HCT116 (cell line): ENCODE results near the gene ADGRD1. TPM values are rescaled to one million over a fixed set of nuclear protein-coding genes. Genes with fewer than 3 reads are reported as not detected.

ENCODE experiments used
- ATAC-seq: fragments of 200-7000 bp; cut with Tn5 transposase; 2 replicates; pipeline ENCODE4 v1.9.1; 2020; ENCODE audit warnings: mild to moderate bottlenecking, moderate library complexity
- BruUV-seq: library from RNA; stranded (reverse); fragments of 400-500 nt; replicated peaks from 2 replicates; lab custom pipeline; 2021; lab: Mats Ljungman, UMichigan
- CTCF ChIA-PET: fragments of 300-600 bp; sonication (Branson Sonifier 250); formaldehyde crosslinking; loops from one replicate; lab custom pipeline; 2021; ENCODE audit warnings: antibody characterized with exemption; lab: Charles Lee
- POLR2A ChIA-PET: fragments of 300-600, 350-600 bp; sonication (Branson Sonifier 250); formaldehyde crosslinking; loops from one replicate; lab custom pipeline; 2021; ENCODE audit warnings: antibody characterized with exemption; lab: Charles Lee
- RAD21 ChIA-PET, 2 experiments: fragments of 300-600 bp; sonication (Branson Sonifier 250); formaldehyde crosslinking; loops; one replicate each; lab custom pipeline; 2023; ENCODE audit warnings: low total read pairs in 2 of 2; ENCODE audit not compliant: uncharacterized antibody in 2 of 2, unreplicated experiment in 2 of 2, low non-redundant PET in 1 of 2; lab: Charles Lee
- DNase-seq: peaks from one replicate; pipeline ENCODE4 v3.0.0-alpha.2; 2010; ENCODE audit warnings: low read depth, low spot score
- H2AFZ ChIP-seq: fragments of 200-600 bp; shearing (Covaris generic), sonication (generic); 2 replicates; pipeline ENCODE4 v1.6.1; 2017; ENCODE audit warnings: low read depth, mixed run types, mixed read lengths, antibody characterized with exemption, low read length; ENCODE audit not compliant: poor library complexity, severe bottlenecking
- H3K27ac ChIP-seq: 2 replicates; pipeline ENCODE4 v1.5.1; 2012; ENCODE audit warnings: low read depth, low read length
- H3K27me3 ChIP-seq: fragments of 200-600 bp; sonication (generic); 2 replicates; pipeline ENCODE4 v1.6.1; 2016; ENCODE audit warnings: mixed run types, low read length, mixed read lengths; ENCODE audit not compliant: insufficient read depth
- H3K36me3 ChIP-seq, 2 experiments: fragments of 200-500 bp in 1 of 2; fragments of 200-600 bp in 1 of 2; sonication (Bioruptor generic) in 1 of 2; sonication (generic) in 1 of 2; 2 replicates each; pipeline versions ENCODE4 v1.5.1 to v1.6.1; 2014 to 2016; ENCODE audit warnings: low read length in 2 of 2, inconsistent platforms in 1 of 2, mixed read lengths in 1 of 2, mixed run types in 1 of 2; ENCODE audit not compliant: insufficient read depth in 2 of 2, control insufficient read depth in 1 of 2
- H3K4me1 ChIP-seq, 2 experiments: fragments of 200-600 bp in 1 of 2; sonication (generic) in 1 of 2; 2 replicates each; pipeline versions ENCODE4 v1.5.1 to v1.6.1; 2012 to 2017; ENCODE audit warnings: low read length in 2 of 2, inconsistent platforms in 1 of 2, mild to moderate bottlenecking in 1 of 2, mixed read lengths in 1 of 2, mixed run types in 1 of 2, moderate library complexity in 1 of 2; ENCODE audit not compliant: insufficient read depth in 2 of 2, control insufficient read depth in 1 of 2
- H3K4me2 ChIP-seq: fragments of 200-600 bp; sonication (generic); 2 replicates; pipeline ENCODE4 v1.6.1; 2017; ENCODE audit warnings: mixed run types, low read length, mixed read lengths
- H3K4me3 ChIP-seq, 2 experiments: fragments of 200-600 bp in 1 of 2; sonication (generic) in 1 of 2; replicated peaks in 1 of 2; 2 replicates each; pipeline ENCODE4 v1.5.1; 2011 to 2016; ENCODE audit warnings: low read length in 2 of 2, control low read depth in 1 of 2, low read depth in 1 of 2, mild to moderate bottlenecking in 1 of 2, mixed read lengths in 1 of 2, mixed run types in 1 of 2
- H3K79me2 ChIP-seq: fragments of 200-600 bp; sonication (generic); 2 replicates; pipeline ENCODE4 v1.6.1; 2017; ENCODE audit warnings: mild to moderate bottlenecking, mixed run types, low read length, moderate library complexity, mixed read lengths; ENCODE audit not compliant: insufficient read depth
- H3K9ac ChIP-seq: fragments of 200-600 bp; sonication (generic); 2 replicates; pipeline ENCODE4 v1.6.1; 2016; ENCODE audit warnings: low read length, mixed read lengths
- H3K9me2 ChIP-seq: fragments of 200-600 bp; sonication (generic), shearing (Covaris generic); 2 replicates; pipeline ENCODE4 v1.6.1; 2017; ENCODE audit warnings: mixed run types, mild to moderate bottlenecking, moderate library complexity; ENCODE audit not compliant: insufficient read depth
- H3K9me3 ChIP-seq, 2 experiments: fragments of 200-500 bp in 1 of 2; fragments of 200-600 bp in 1 of 2; sonication (Bioruptor generic) in 1 of 2; sonication (generic) in 1 of 2; 2 replicates each; pipeline ENCODE4 v1.6.1; 2014 to 2017; ENCODE audit warnings: low read length in 2 of 2, mixed read lengths in 2 of 2, inconsistent platforms in 1 of 2, low read depth in 1 of 2, mild to moderate bottlenecking in 1 of 2, mixed run types in 1 of 2, moderate library complexity in 1 of 2; ENCODE audit not compliant: control insufficient read depth in 1 of 2, insufficient read depth in 1 of 2
- H4K20me1 ChIP-seq: fragments of 200-600 bp; sonication (generic), shearing (Covaris generic); 2 replicates; pipeline ENCODE4 v1.6.1; 2017; ENCODE audit warnings: mixed run types, mild to moderate bottlenecking, moderate library complexity; ENCODE audit not compliant: insufficient read depth
- ATF3 ChIP-seq: IDR thresholded peaks from 2 replicates; pipeline ENCODE4 v1.6.1; 2012
- CBX3 ChIP-seq: IDR thresholded peaks from 2 replicates; pipeline ENCODE4 v1.6.1; 2012; ENCODE audit warnings: low read depth
- CEBPB ChIP-seq: IDR thresholded peaks from 2 replicates; pipeline ENCODE4 v1.6.1; 2012; ENCODE audit warnings: low read depth
- CTCF ChIP-seq, 3 experiments: fragments of 200-600 bp in 1 of 3; sonication (generic) in 1 of 3; IDR thresholded peaks in 2 of 3; conservative IDR thresholded peaks in 1 of 3; 2 replicates each; pipeline ENCODE4 v1.5.1; 2012 to 2017; ENCODE audit warnings: low read depth in 2 of 3, low read length in 2 of 3, antibody characterized with exemption in 1 of 3, borderline replicate concordance in 1 of 3, control low read depth in 1 of 3, mild to moderate bottlenecking in 1 of 3, mixed read lengths in 1 of 3, mixed run types in 1 of 3, moderate library complexity in 1 of 3; ENCODE audit not compliant: insufficient read depth in 1 of 3
- EGR1 ChIP-seq: IDR thresholded peaks from 2 replicates; pipeline ENCODE4 v1.6.1; 2012; ENCODE audit warnings: low read depth
- ELF1 ChIP-seq: IDR thresholded peaks from 2 replicates; pipeline ENCODE4 v1.6.1; 2012; ENCODE audit warnings: low read depth, borderline replicate concordance
- EZH2 ChIP-seq: fragments of 200-600 bp; sonication (generic); IDR thresholded peaks from 2 replicates; pipeline ENCODE4 v1.6.1; 2017; ENCODE audit warnings: antibody characterized with exemption, mixed run types
- FOSL1 ChIP-seq: IDR thresholded peaks from 2 replicates; pipeline ENCODE4 v1.6.1; 2012; ENCODE audit warnings: low read depth
- POLR2AphosphoS5 ChIP-seq: IDR thresholded peaks from 2 replicates; pipeline ENCODE4 v1.6.1; 2011; ENCODE audit warnings: mild to moderate bottlenecking, low read depth, low read length, moderate library complexity
- SIN3A ChIP-seq: IDR thresholded peaks from 2 replicates; pipeline ENCODE4 v1.6.1; 2012; ENCODE audit warnings: low read depth
- SP1 ChIP-seq: IDR thresholded peaks from 2 replicates; pipeline ENCODE4 v1.6.1; 2012; ENCODE audit warnings: low read depth
- SRF ChIP-seq: IDR thresholded peaks from 2 replicates; pipeline ENCODE4 v1.6.1; 2012; ENCODE audit warnings: low read depth
- TCF7L2 ChIP-seq: IDR thresholded peaks from 2 replicates; pipeline ENCODE4 v1.7.0; 2011; ENCODE audit warnings: borderline replicate concordance, inconsistent platforms; ENCODE audit not compliant: insufficient read depth, insufficient read length; ENCODE audit errors: extremely low read depth
- YY1 ChIP-seq: IDR thresholded peaks from 2 replicates; pipeline ENCODE4 v1.6.1; 2011; ENCODE audit warnings: low read length, low read depth, moderate library complexity, mild to moderate bottlenecking; ENCODE audit not compliant: insufficient replicate concordance; ENCODE audit errors: extremely low read depth
- ZNF274 ChIP-seq: fragments of 200-500 bp; sonication (Bioruptor generic); IDR thresholded peaks from 2 replicates; pipeline ENCODE4 v1.6.1; 2014; ENCODE audit warnings: mild to moderate bottlenecking, low read depth, low read length, inconsistent platforms
- intact Hi-C: fragments of 100-400 bp; cut with micrococcal nuclease; formaldehyde crosslinking; loops from 2 replicates; pipeline ENCODE4 v1.10.0; 2022
- total RNA-seq: library from RNA; stranded (reverse); gene quantifications from one replicate; pipeline ENCODE4 v1.2.1, GENCODE V29; 2021; ENCODE audit not compliant: unreplicated experiment
- TF ChIP-seq, protein P1 (sequence below): IDR thresholded peaks from 2 replicates; pipeline ENCODE4 v1.6.1; 2012; ENCODE audit warnings: low read depth

Gene ADGRD1
- total RNA-seq, 1 experiment from 2014 or later, result 0.44 TPM

GRCh38 chr12:131050463-131051154 lies 96.9 kb downstream of the ADGRD1 start:
- Histone ChIP-seq H3K9me2 (no peaks in the 10 kb centered on the region), H3K79me2 (no peaks in the 10 kb centered on the region), H2AFZ (no peak overlapping the region), H3K9ac (no peak overlapping the region), H3K9me3 (no peaks in the 10 kb centered on the region), H3K4me3 (no peak overlapping the region), H3K4me2 (no peak overlapping the region), H3K36me3 (no peaks in the 10 kb centered on the region), H4K20me1 (no peaks in the 10 kb centered on the region), H3K27ac (no peak overlapping the region), H3K4me1 (no peaks in the 10 kb centered on the region), H3K27me3 (peaks cover 17% of the 10 kb centered on the region)
- no peak for ATAC-seq
- ChIA-PET POLR2A (no interaction called here), RAD21 (no interaction called here), CTCF (no interaction called here)
- TF ChIP-seq SP1 (no peak), CBX3 (no peak), SIN3A (no peak)
- no peak for DNase-seq
- intact Hi-C loops, result no loop called here
- BruUV-seq, result no TSS peak

- no peaks in the 10 kb centered on the region for H3K79me2 ChIP-seq
- H2AFZ ChIP-seq, result no peak overlapping the region
- BruUV-seq, result no TSS peak
- no peak overlapping the region for H3K4me2 ChIP-seq
- no peak overlapping the region for H3K9ac ChIP-seq
- no peaks in the 10 kb centered on the region for H3K36me3 ChIP-seq
- H4K20me1 ChIP-seq, result no peaks in the 10 kb centered on the region
- CTCF ChIA-PET, result no interaction called here
- RAD21 ChIA-PET, result no interaction called here
- no peak overlapping the region for H3K27ac ChIP-seq
- H3K9me3 ChIP-seq, result no peaks in the 10 kb centered on the region
- peaks cover 22% of the 10 kb centered on the region for H3K27me3 ChIP-seq
- no peaks in the 10 kb centered on the region for H3K4me1 ChIP-seq
- ATAC-seq (no peak), DNase-seq (no peak)
- intact Hi-C loops, result no loop called here
- no peak overlapping the region for H3K4me3 ChIP-seq
- no peaks in the 10 kb centered on the region for H3K9me2 ChIP-seq
- POLR2A ChIA-PET, result no interaction called here
- TF ChIP-seq ELF1, result no peak
- no peak for TF ChIP-seq CEBPB
- TF ChIP-seq EZH2, result no peak
- TF ChIP-seq FOSL1, result no peak
- TF ChIP-seq ATF3, result no peak
- TF ChIP-seq, protein P1, sequence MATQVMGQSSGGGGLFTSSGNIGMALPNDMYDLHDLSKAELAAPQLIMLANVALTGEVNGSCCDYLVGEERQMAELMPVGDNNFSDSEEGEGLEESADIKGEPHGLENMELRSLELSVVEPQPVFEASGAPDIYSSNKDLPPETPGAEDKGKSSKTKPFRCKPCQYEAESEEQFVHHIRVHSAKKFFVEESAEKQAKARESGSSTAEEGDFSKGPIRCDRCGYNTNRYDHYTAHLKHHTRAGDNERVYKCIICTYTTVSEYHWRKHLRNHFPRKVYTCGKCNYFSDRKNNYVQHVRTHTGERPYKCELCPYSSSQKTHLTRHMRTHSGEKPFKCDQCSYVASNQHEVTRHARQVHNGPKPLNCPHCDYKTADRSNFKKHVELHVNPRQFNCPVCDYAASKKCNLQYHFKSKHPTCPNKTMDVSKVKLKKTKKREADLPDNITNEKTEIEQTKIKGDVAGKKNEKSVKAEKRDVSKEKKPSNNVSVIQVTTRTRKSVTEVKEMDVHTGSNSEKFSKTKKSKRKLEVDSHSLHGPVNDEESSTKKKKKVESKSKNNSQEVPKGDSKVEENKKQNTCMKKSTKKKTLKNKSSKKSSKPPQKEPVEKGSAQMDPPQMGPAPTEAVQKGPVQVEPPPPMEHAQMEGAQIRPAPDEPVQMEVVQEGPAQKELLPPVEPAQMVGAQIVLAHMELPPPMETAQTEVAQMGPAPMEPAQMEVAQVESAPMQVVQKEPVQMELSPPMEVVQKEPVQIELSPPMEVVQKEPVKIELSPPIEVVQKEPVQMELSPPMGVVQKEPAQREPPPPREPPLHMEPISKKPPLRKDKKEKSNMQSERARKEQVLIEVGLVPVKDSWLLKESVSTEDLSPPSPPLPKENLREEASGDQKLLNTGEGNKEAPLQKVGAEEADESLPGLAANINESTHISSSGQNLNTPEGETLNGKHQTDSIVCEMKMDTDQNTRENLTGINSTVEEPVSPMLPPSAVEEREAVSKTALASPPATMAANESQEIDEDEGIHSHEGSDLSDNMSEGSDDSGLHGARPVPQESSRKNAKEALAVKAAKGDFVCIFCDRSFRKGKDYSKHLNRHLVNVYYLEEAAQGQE, result no peak
- TF ChIP-seq YY1, result no peak
- TF ChIP-seq SRF, result no peak
- TF ChIP-seq CTCF (IDR thresholded peaks at IDR 0.05 in 2 of 3, conservative IDR thresholded peaks at IDR 0.05 in 1 of 3; ENCODE audit: borderline replicate concordance in 1 of 3, insufficient read depth in 1 of 3, low read depth in 2 of 3, low read length in 2 of 3), result no peak
- no peak for TF ChIP-seq TCF7L2
- TF ChIP-seq POLR2AphosphoS5, result no peak
- TF ChIP-seq ZNF274, result no peak
- TF ChIP-seq CBX3, result no peak
- no peak for TF ChIP-seq EGR1
These were observed 97.4 kb downstream of the ADGRD1 start for GRCh38 chr12:131051155-131051473.
